H1 (cell line): ENCODE data around the gene ADAMTS13. TPM values are rescaled to one million over a fixed set of nuclear protein-coding genes. Genes with fewer than 3 reads are reported as not detected.

Experiments used
- BCL11A ChIP-seq, 2 experiments: IDR thresholded peaks; one replicate each; pipeline ENCODE4 v1.6.1; 2011; ENCODE audit warnings: low read depth in 2 of 2, low read length in 2 of 2, mild to moderate bottlenecking in 2 of 2
- BRCA1 ChIP-seq: IDR thresholded peaks from 2 replicates; pipeline ENCODE4 v1.6.1; 2012; ENCODE audit warnings: low read depth, low read length, improper control_type of control experiment
- CBX5 ChIP-seq: fragments of 300-800, 300-1000 bp; sonication (generic); IDR thresholded peaks from 2 replicates; pipeline ENCODE4 v1.7.1; 2016; ENCODE audit warnings: antibody characterized with exemption, low read length, low read depth
- CEBPB ChIP-seq: IDR thresholded peaks from 2 replicates; pipeline ENCODE4 v1.6.1; 2012; ENCODE audit warnings: low read depth, low read length
- CHD1 ChIP-seq: IDR thresholded peaks from 2 replicates; pipeline ENCODE4 v1.6.1; 2012; ENCODE audit warnings: low read depth, low read length, improper control_type of control experiment
- CHD2 ChIP-seq: IDR thresholded peaks from 2 replicates; pipeline ENCODE4 v1.6.1; 2012; ENCODE audit warnings: low read length, improper control_type of control experiment
- CTBP2 ChIP-seq: IDR thresholded peaks from 2 replicates; pipeline ENCODE4 v1.7.0; 2011; ENCODE audit warnings: borderline replicate concordance, mild to moderate bottlenecking, moderate library complexity, mixed read lengths, low read length; ENCODE audit not compliant: insufficient read depth, insufficient read length
- CTCF ChIP-seq, 3 experiments: IDR thresholded peaks; 1 replicate in 2 of 3; 2 replicates in 1 of 3; pipeline versions ENCODE4 v1.5.1 to v1.6.1; 2011; ENCODE audit warnings: low read length in 3 of 3, mild to moderate bottlenecking in 3 of 3, inconsistent platforms in 2 of 3, low read depth in 1 of 3, moderate library complexity in 1 of 3; ENCODE audit not compliant: insufficient read depth in 1 of 3; ENCODE audit errors: control extremely low read depth in 1 of 3
- E2F6 ChIP-seq: IDR thresholded peaks from 2 replicates; pipeline ENCODE4 v1.6.1; 2012; ENCODE audit warnings: inconsistent platforms
- GTF2F1 ChIP-seq: IDR thresholded peaks from 2 replicates; pipeline ENCODE4 v1.6.1; 2012; ENCODE audit warnings: low read depth, low read length, improper control_type of control experiment, borderline replicate concordance
- HDAC6 ChIP-seq: IDR thresholded peaks from one replicate; pipeline ENCODE4 v1.7.1; 2012; ENCODE audit warnings: low read depth, mild to moderate bottlenecking, inconsistent platforms, low read length, moderate library complexity
- KDM1A ChIP-seq: fragments of 200-600, 300-600 bp; sonication (generic); IDR thresholded peaks from 2 replicates; pipeline ENCODE4 v1.7.1; 2016; ENCODE audit warnings: mild to moderate bottlenecking, low read length, borderline replicate concordance
- KDM5A ChIP-seq: fragments of 200-600 bp; IDR thresholded peaks from 2 replicates; pipeline ENCODE4 v1.7.1; 2012; ENCODE audit warnings: mild to moderate bottlenecking, low read length, inconsistent platforms, mixed read lengths
- MAFK ChIP-seq: IDR thresholded peaks from 2 replicates; pipeline ENCODE4 v1.6.1; 2012; ENCODE audit warnings: low read depth, mild to moderate bottlenecking, improper control_type of control experiment, low read length
- POLR2A ChIP-seq, 2 experiments: IDR thresholded peaks; 1 replicate in 1 of 2; 2 replicates in 1 of 2; pipeline ENCODE4 v1.6.1; 2011; ENCODE audit warnings: low read depth in 2 of 2, low read length in 2 of 2, mild to moderate bottlenecking in 2 of 2; ENCODE audit errors: control extremely low read depth in 1 of 2
- RFX5 ChIP-seq: IDR thresholded peaks from 2 replicates; pipeline ENCODE4 v1.6.1; 2011; ENCODE audit warnings: low read depth, low read length, improper control_type of control experiment, borderline replicate concordance
- SAP30 ChIP-seq: fragments of 300-600 bp; sonication (generic); IDR thresholded peaks from 2 replicates; pipeline ENCODE4 v1.7.1; 2012; ENCODE audit warnings: low read length, moderate library complexity, mild to moderate bottlenecking, inconsistent platforms; ENCODE audit not compliant: insufficient read depth, insufficient replicate concordance
- SP4 ChIP-seq: IDR thresholded peaks from 2 replicates; pipeline ENCODE4 v1.6.1; 2012; ENCODE audit warnings: low read length, inconsistent platforms
- SUZ12 ChIP-seq: fragments of 200-600 bp; sonication (generic); IDR thresholded peaks from 2 replicates; pipeline ENCODE4 v1.6.1; 2012; ENCODE audit warnings: mild to moderate bottlenecking, inconsistent platforms, low read length, moderate library complexity, mixed read lengths
- TAF1 ChIP-seq: IDR thresholded peaks from 2 replicates; pipeline ENCODE4 v1.6.1; 2011; ENCODE audit warnings: mild to moderate bottlenecking, low read depth, low read length
- ZNF274 ChIP-seq: IDR thresholded peaks from 2 replicates; pipeline ENCODE4 v1.7.0; 2012; ENCODE audit warnings: low read length, borderline replicate concordance; ENCODE audit errors: extremely low read depth
- polyA plus RNA-seq, 7 experiments: library from polyadenylated mRNA; depleted of rRNA in 3 of 7; stranded (reverse) in 5 of 7; unstranded in 2 of 7; fragments of >200 nt in 5 of 7; fragments of 200-250 nt in 2 of 7; gene quantifications; 1 replicate in 5 of 7; 2 replicates in 1 of 7; 4 replicates in 1 of 7; pipeline versions ENCODE4 v1.2.1 to v1.2.3, GENCODE V29; 2011 to 2013; ENCODE audit warnings: missing spikeins in 2 of 7, mixed read lengths in 2 of 7
- total RNA-seq: library from RNA; stranded (reverse); fragmentation: NEBNext Ultra II Directional; extraction: Animal tissue kit (Norgen Biotek cat#: 25700); gene quantifications from 2 replicates; pipeline ENCODE4 v1.2.1, GENCODE V29; 2021

ADAMTS13 gene
- total and polyA plus RNA-seq, 2 of the 8 experiments (the other 6 are each of a cell fraction or from before 2014, with no cell fraction given) = 4.4 to 5.8 TPM

- TF ChIP-seq CTCF (IDR thresholded peaks at IDR 0.05; ENCODE audit: control extremely low read depth in 1 of 3, insufficient read depth in 1 of 3, low read depth in 1 of 3, low read length in 3 of 3) = no peak
- no peak for TF ChIP-seq BCL11A (IDR thresholded peaks at IDR 0.05; ENCODE audit: low read depth in 2 of 2, low read length in 2 of 2)
- peak in 1 of 2 experiments; percentile 58; a peak in 2 of 3 replicates for TF ChIP-seq POLR2A (IDR thresholded peaks at IDR 0.05; ENCODE audit: control extremely low read depth in 1 of 2, low read depth in 2 of 2, low read length in 2 of 2)
- no peak for TF ChIP-seq CEBPB
- TF ChIP-seq CTBP2 = peak; percentile 91
- no peak for TF ChIP-seq CHD1
- TF ChIP-seq GTF2F1 = no peak
- no peak for TF ChIP-seq BRCA1
- TF ChIP-seq TAF1 = peak; percentile 83
- no peak for TF ChIP-seq SAP30
- no peak for TF ChIP-seq MAFK
- no peak for TF ChIP-seq SUZ12
- TF ChIP-seq KDM1A = no peak
- TF ChIP-seq CHD2 = peak; percentile 57; the same call in 1 of the 2 replicates
- TF ChIP-seq E2F6 = peak; percentile 78; the same call in 1 of the 2 replicates
- TF ChIP-seq RFX5 = no peak
- TF ChIP-seq ZNF274 = no peak
- peak; percentile 79; the same call in 1 of the 2 replicates for TF ChIP-seq SP4
- no peak for TF ChIP-seq HDAC6
- TF ChIP-seq CBX5 = no peak
- peak; percentile 65 for TF ChIP-seq KDM5A
Observed at GRCh38 chr9:133417541-133418461, 4.4 kb upstream of the ADAMTS13 start, which contains the start of gene REXO4 (continued).
